ENCODE measurements around the gene KRTAP5-11. TPM values are rescaled to one million over a fixed set of nuclear protein-coding genes. Genes with fewer than 3 reads are reported as not detected.
"Not testable (repeated sequence)": the region's sequence is repeated elsewhere in the genome, so short reads cannot be mapped to it uniquely, and the experiment has no call there.

KRTAP5-11 gene
- total and polyA plus RNA-seq, 2 experiments from 2014 or later = not detected

- no peaks in the 10 kb centered on the region for H3K9me3 ChIP-seq (ENCODE audit: low read depth)
- no peak overlapping the region for H3K4me2 ChIP-seq (ENCODE audit: unreplicated experiment)
- H3K4me3 ChIP-seq = no peak overlapping the region
- H3K4me1 ChIP-seq (ENCODE audit: insufficient read depth) = no peaks in the 10 kb centered on the region
- in situ Hi-C loops (cut with MboI) = no loop called here
- no peaks in the 10 kb centered on the region for H3K36me3 ChIP-seq (ENCODE audit: low read depth)
- no peak overlapping the region for H3K27ac ChIP-seq
- no peak for TF ChIP-seq EZH2phosphoT487 (IDR thresholded peaks at IDR 0.05; ENCODE audit: insufficient read depth, low read depth)
- no peak for TF ChIP-seq EZH2 (IDR thresholded peaks at IDR 0.05; ENCODE audit: insufficient read depth, poor library complexity, severe bottlenecking)
- no peak overlapping the region for H3K9ac ChIP-seq
- no peak overlapping the region for H2AFZ ChIP-seq
- peak; percentile 47 for DNase-seq
- 53 to 58% methylated on average over 8 of the region's 8 CpGs for WGBS, 2 experiments (ENCODE audit: low coverage in 1 of 2, low lambda C conversion rate in 2 of 2, missing lambda C conversion rate in 2 of 2)
- no peaks in the 10 kb centered on the region for H3K9me2 ChIP-seq (ENCODE audit: insufficient read depth)
- no peaks in the 10 kb centered on the region for H3F3A ChIP-seq (ENCODE audit: insufficient read depth)
- H3K79me2 ChIP-seq (ENCODE audit: insufficient read depth) = no peaks in the 10 kb centered on the region
- H3K27me3 ChIP-seq (replicated peaks; ENCODE audit: insufficient read depth) = peaks cover 15% of the 10 kb centered on the region
- no peaks in the 10 kb centered on the region for H4K20me1 ChIP-seq (ENCODE audit: insufficient read depth)
Measured at GRCh38 chr11:71568704-71569349, 13.8 kb downstream of the KRTAP5-11 start.

- H3K4me2 ChIP-seq (ENCODE audit: unreplicated experiment); H3K9me3 ChIP-seq (ENCODE audit: low read depth); H3K27ac ChIP-seq; H3K27me3 ChIP-seq (replicated peaks; ENCODE audit: insufficient read depth); H3F3A ChIP-seq (ENCODE audit: insufficient read depth); in situ Hi-C loops (cut with MboI); H3K79me2 ChIP-seq (ENCODE audit: insufficient read depth); H3K9ac ChIP-seq; H3K4me1 ChIP-seq (ENCODE audit: insufficient read depth); H3K4me3 ChIP-seq; H2AFZ ChIP-seq; H4K20me1 ChIP-seq (ENCODE audit: insufficient read depth); H3K9me2 ChIP-seq (ENCODE audit: insufficient read depth); DNase-seq; H3K36me3 ChIP-seq (ENCODE audit: low read depth): not testable (repeated sequence)
- WGBS, 2 experiments (ENCODE audit: low coverage in 1 of 2, low lambda C conversion rate in 2 of 2, missing lambda C conversion rate in 2 of 2) = 50 to 70% methylated on average over 8 of the region's 8 CpGs
Measured at GRCh38 chr11:71567633-71568032, 15.0 kb downstream of the KRTAP5-11 start.

GRCh38 chr11:71566626-71567599, 15.8 kb downstream of the KRTAP5-11 start:
- DNase-seq; H3K27me3 ChIP-seq (replicated peaks; ENCODE audit: insufficient read depth); H3K4me2 ChIP-seq (ENCODE audit: unreplicated experiment); H3K4me1 ChIP-seq (ENCODE audit: insufficient read depth); H3F3A ChIP-seq (ENCODE audit: insufficient read depth); H4K20me1 ChIP-seq (ENCODE audit: insufficient read depth); H3K4me3 ChIP-seq; H2AFZ ChIP-seq; H3K9ac ChIP-seq; H3K9me2 ChIP-seq (ENCODE audit: insufficient read depth); H3K79me2 ChIP-seq (ENCODE audit: insufficient read depth); H3K36me3 ChIP-seq (ENCODE audit: low read depth); H3K9me3 ChIP-seq (ENCODE audit: low read depth); in situ Hi-C loops (cut with MboI); H3K27ac ChIP-seq: not testable (repeated sequence)
- 56% methylated on average over 21 of the region's 21 CpGs for WGBS, 2 experiments (ENCODE audit: low coverage in 1 of 2, low lambda C conversion rate in 2 of 2, missing lambda C conversion rate in 2 of 2)

- Histone ChIP-seq H2AFZ (no peak overlapping the region), H3K4me3 (no peak overlapping the region), H3K79me2 (ENCODE audit: insufficient read depth) (no peaks in the 10 kb centered on the region), H3K27ac (no peak overlapping the region), H3K27me3 (replicated peaks; ENCODE audit: insufficient read depth) (peaks cover 9% of the 10 kb centered on the region), H4K20me1 (ENCODE audit: insufficient read depth) (no peaks in the 10 kb centered on the region), H3K4me2 (ENCODE audit: unreplicated experiment) (no peak overlapping the region), H3F3A (ENCODE audit: insufficient read depth) (no peaks in the 10 kb centered on the region), H3K36me3 (ENCODE audit: low read depth) (no peaks in the 10 kb centered on the region), H3K4me1 (ENCODE audit: insufficient read depth) (no peaks in the 10 kb centered on the region), H3K9me2 (ENCODE audit: insufficient read depth) (no peaks in the 10 kb centered on the region), H3K9me3 (ENCODE audit: low read depth) (no peaks in the 10 kb centered on the region), H3K9ac (no peak overlapping the region)
- WGBS, 2 experiments (ENCODE audit: low coverage in 1 of 2, low lambda C conversion rate in 2 of 2, missing lambda C conversion rate in 2 of 2) = 52 to 59% methylated on average over 10 of the region's 10 CpGs
- no peak for TF ChIP-seq EZH2 (IDR thresholded peaks at IDR 0.05; ENCODE audit: insufficient read depth, poor library complexity, severe bottlenecking)
- no peak for TF ChIP-seq EZH2phosphoT487 (IDR thresholded peaks at IDR 0.05; ENCODE audit: insufficient read depth, low read depth)
- DNase-seq = no peak
- in situ Hi-C loops (cut with MboI) = no loop called here
Measured at GRCh38 chr11:71566081-71566620, 16.5 kb downstream of the KRTAP5-11 start.

Data from GM23248 (cell line).